HG03354 (cell line): ENCODE results near the gene OR6N2.

Experiments
- ATAC-seq: cut with Tn5 transposase; IDR thresholded peaks from one replicate; pipeline ENCODE4 v1.9.1; 2021; ENCODE audit warnings: mild to moderate bottlenecking; ENCODE audit not compliant: unreplicated experiment, poor library complexity, severe bottlenecking

Gene OR6N2, protein sequence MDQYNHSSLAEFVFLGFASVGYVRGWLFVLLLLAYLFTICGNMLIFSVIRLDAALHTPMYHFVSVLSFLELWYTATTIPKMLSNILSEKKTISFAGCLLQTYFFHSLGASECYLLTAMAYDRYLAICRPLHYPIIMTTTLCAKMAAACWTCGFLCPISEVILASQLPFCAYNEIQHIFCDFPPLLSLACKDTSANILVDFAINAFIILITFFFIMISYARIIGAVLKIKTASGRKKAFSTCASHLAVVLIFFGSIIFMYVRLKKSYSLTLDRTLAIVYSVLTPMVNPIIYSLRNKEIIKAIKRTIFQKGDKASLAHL

DNA sequence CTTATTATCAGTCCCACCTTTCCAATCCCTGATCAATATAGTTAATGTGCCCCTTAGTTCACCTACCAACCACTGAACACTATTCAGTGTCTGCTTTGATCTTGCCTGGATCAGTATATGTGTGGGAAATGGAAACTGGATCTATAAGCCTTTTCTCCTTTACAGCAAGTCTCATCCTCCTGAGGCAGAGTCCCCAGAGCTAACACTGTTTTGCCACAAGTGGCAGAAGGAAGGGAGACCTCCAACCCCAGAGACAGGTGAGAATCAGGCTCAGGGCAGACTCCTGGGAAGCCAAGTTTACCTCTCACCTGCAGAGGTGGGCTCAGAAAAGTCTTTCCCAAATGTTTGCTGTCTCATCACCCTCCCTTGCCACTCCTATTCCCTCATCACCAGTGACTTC, at the start of gene OR6N2:
TSS of gene OR6N2 (minus strand) at position 101 of the 400 bp plus-strand sequence. CDS start 3,569 bp downstream, outside the sequence.
- no peak for ATAC-seq

DNA sequence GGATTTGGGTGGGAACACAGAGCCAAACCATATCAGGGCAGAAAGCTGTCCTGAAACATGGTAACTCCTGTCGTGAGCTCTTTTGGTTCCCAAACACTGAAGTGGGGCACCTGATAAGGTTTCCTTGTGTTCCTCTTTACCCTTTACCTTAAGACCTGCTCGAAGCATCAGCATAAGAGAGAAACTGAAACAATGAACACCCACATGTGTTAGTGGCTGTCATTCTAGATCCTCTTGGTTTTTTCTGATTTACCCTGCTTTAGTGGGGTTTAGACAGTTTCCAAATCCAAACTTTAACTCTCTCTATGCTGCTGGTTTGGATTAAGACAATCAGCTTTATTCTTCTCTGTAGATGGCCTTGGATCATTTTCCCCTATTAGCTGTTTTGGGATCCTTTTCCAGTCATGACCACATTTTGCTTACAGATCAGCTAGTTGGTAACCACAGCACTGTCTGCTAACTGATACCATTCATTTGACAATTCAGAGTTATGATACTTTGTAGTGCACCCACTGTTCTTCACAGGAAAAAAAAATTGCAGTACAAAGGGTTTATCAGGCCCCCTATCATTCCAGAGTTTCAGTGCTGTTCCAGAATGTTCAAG, 49.2 kb upstream of the OR6N2 start:
- peak; percentile 51 for ATAC-seq

DNA sequence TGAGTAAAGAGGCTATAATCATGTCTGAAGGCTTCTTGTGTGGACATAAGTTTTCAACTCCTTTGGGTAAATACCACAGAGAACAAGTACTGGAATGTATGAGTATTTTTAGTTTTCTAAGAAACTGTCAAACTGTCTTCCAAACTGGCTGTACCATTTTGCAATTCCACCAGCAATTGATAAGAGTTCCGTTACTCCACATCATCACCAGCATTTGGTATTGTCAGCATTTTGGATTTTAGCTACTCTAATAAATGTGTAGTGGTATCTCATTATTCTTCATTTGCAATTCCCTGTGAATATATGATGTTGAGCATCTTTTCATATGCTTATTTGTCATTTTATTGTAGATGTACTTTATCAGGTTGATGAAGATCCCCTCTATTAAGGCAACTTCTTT, 40.7 kb upstream of the OR6N2 start:
- no peak for ATAC-seq

DNA sequence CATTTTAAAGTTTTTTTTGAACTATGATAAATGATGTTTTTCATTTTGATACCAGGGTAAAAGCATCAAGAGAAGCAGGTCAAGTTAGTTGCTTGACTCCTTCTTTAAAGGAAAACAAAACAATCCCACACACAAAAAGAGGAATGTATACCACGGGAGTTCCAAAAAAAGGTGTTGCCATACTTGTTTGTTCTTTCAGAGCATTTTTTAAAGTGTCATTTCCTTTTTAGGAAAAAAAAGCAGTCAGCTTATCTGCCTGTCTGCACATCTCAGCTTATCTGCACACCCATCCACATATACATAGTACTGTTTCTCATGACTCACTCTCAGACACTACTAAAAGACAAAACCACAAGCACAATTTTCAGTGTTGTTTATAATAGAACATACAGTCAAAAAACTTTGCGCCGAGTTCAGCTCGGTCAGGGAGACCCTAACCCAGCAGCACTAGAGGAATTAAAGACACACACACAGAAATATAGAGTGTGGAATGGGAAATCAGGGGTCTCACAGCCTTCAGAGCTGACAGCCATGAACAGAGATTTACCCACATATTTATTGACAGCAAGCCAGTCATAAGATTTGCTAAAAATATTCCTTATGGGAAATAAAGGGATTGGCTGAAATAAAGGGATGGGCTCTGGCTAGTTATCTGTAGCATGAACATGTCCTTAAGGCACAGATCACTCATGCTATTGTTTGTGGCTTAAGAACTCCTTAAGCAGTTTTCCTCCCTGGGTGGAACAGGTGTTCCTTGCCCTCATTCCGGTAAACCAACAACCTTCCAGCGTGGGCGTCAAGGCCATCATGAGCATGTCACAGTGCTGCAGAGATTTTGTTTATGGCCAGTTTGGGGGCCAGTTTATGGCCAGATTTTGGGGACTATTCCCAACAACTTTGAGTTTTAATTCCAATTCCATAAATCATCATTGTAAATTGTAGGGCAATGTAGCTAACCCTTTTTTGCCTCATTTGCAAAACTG, 38.7 kb upstream of the OR6N2 start:
- peak; percentile 62 for ATAC-seq

DNA sequence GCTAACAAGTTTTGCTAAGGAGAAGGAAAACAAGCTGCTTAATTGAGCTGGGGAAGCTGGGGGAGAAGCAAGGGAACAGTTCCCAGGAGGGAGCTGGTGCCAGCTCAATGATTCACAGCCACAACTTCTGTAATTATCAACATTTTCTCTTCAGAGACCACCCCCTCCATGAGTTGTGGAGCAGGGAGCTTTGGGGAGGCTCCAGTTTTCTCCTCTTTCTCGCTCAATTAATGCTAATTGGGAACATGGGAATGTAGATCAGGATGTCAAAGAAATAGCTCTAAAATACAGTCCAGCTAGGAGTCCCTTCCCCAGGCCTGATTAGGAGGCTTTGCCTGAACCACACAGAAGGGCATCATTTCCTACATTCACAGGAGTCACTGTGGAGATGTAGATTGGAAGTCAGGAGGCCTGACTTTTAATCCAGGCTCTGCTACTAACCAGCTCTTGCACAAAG, 38.0 kb upstream of the OR6N2 start:
- ATAC-seq = no peak

DNA sequence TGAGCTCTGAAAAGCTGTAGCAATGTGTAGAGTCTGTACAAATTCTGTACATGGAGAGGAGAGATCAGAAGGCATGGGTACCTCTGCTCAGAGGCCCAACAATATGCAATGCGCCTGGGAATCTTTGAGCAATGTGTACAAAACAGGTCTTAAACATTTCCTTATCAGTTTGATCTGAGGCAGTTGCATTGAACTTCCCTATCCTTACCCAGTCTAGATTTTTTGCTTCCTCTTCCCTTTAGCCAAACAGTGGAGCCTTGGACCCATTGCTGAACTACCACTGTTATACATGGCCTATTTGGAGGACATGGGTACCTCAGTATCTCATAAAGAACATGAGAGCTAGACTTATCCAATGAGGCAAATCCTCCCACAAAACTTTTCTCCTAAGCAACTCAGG, 37.6 kb upstream of the OR6N2 start:
- no peak for ATAC-seq

DNA sequence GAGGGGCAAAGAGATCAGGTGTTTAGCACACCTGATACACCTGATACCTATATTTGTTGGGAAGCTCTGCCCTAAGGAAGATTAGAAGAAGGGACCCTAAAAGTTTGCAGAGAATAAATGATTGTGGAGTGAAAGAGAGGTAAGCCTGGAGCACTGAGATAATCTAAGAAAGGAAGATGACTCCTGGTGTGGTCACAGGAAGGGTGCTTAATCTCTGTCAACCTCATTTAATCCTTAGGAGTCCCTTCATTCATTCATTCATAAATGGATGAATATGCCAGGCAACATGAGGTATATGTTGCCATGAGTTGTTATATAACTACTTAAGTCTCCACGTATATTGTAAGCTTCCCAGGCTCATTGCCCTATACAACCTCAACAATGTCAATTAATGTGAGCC, 34.0 kb upstream of the OR6N2 start:
- no peak for ATAC-seq

DNA sequence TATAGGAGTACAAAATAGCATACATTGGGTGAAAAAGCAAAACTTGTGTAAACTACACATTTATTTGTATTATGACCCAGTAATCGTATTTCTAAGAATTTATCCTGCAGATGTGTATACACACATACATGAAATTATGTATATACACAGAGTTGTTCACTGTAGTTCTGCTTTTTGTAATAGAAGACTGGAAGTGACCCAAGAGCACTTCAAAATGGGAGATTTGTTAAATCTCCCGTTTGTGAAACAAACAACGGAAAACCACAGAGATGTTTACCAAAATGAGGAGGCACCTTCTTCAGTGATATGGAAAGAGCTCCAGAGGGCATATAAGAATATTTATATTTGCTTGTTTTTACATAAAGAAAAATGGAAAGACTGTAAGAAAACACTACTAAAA, 32.2 kb upstream of the OR6N2 start:
- no peak for ATAC-seq

DNA sequence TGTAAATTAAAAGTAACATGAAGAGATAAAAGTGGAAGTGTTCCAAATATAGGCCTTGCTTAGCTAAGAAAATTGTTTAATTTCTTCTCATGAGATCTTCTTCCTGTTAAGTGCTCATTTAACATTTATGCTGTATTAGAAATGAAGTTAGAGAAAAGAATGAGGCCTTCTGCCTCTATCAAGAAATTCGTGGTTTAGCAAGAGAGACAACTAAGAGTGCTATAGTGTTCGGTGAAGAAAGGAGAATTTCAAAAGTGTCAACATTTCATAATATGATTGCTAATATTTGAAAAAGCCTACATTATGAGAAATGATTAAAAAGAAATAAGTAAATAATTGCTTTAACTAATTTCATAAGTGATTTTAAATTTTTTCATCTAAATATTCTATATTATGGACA, 31.3 kb upstream of the OR6N2 start:
- no peak for ATAC-seq

DNA sequence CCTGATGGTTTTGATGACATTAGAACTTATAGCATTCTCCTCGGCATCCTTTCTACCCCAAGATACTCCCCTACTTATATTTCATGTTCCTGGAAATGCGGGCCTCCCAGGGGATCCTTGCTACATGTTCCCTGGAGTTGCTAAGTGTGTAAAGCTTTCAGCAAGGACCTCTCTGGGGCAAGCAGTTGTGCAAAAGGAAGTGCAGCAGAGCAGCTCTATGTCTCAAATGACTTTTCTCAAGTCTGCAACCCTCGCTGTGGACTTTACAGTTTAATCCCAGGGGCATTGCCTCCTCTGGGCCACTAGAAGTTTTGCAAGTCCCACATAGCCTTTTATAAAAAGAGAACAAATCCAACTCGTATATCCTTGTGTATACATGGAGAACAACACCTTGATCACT, 29.3 kb upstream of the OR6N2 start:
- no peak for ATAC-seq

DNA sequence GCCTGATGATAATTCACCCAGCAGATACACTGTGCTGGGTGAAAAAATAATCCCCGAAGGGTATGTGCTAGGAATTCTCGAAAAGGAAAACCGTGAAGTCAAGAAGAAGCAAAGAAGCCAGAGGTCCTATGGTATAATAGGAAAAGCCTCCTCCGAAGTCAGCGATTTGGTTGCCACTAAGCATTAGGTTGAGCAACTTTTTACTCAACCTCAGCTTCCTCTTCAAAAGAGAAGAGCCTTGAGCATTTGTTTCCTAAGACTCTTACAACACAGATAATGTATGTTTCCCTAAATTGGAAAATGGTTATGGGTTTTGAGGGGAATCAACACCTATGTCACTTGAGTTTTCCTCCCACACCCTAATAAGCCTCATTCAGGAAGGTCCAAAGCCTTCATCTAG, 28.9 kb upstream of the OR6N2 start:
- ATAC-seq = no peak

DNA sequence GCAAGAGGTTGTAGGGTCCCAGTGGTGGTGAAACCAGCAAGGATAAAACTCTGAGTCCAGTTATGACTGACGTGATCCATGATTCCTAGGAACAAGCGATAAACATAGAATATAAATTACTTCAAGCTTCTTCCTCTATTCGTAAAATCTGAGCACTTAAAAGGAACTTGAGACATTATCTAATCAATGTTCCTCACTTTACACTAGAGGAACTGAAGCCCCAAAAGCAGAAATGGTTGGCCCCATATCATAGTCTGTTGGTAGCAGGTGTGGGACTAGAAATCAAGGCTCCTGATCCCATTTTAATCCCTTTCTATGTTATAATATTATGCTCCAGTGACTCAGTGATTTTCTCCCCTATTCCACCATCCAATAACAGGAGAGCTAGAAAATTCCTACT, 28.3 kb upstream of the OR6N2 start:
- no peak for ATAC-seq

DNA sequence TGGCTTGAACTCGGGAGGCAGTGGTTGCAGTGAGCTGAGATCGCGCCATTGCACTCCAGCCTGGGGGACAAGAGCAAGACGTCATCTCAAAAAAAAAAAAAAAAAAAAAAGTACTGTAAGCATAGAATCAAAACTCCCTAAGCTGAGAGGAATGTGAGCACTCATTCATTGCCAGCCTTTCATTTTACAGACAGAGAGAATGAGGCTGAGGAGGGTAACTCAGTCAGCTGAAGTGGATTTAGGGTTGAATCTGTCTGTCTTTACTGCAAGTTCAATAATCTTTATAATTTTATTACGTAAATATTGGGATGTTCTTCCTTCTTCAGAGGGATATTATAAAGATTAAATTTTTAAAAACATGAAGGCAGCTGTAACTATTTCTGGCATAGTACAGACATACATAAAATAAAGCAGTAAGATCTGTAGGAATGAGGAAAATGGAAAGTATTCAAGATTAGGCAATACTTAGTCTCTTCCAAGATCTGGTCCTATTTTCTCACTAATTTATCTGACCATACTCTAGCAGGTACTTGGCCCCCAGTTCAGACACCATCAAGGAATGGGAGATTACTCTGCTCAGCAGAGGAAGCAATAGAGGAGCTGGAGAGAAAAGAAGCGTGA, 26.0 kb upstream of the OR6N2 start:
- ATAC-seq = no peak

DNA sequence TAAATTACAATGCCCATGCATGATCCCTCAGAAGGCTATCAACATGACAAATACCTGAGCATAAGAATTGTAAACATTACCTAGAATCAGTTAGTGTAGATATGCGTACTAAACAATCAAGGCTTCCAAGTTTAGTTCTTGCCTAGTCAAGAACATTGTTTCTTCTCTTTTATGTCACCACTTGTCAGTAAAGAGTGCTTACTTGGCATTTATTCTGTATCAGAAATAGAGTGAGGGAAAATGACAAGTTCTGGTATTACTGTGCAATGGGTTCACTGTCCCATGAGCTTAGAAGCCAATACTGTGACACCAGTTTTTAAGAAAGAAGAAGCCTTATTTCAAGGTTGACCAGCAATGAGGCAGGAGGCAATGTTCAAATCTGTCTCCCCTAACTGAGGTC, 22.7 kb upstream of the OR6N2 start:
- no peak for ATAC-seq

DNA sequence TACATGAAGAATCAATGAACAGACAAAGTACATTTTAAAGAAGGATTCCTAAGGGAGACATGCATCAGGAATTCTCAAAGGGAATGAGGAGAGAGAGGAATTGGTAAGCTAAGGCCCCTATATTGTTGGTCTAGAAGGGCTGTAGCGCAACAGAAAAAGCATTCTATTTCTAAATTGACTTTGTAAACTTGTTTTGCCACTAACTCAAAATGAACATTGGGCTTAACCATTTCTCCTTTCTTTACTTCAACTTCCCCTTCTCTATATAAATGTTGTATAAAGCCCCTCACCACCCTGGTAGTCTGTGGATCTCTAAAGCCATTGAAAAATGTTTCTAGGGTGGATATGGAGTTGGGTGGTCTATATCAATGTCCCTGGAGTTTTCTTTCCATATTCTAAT, 20.4 kb upstream of the OR6N2 start:
- no peak for ATAC-seq

DNA sequence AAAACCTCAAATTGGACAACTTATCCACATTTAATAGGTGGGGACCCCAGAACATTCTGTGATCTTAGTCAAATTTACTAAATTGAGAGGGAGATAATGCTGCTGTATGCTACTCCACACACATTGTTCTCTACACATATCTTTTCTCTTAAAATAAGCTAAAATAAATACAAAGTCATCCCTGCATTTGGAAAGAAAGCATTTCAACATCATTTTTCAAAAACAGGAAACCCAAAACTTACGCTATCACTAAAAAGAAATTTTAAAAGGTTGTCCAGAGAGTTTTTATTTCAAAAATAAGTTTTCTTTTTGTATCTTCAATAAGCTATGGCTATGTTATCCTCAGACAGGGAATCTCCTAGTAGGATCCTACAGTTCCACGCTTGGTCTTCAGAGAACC, 19.5 kb upstream of the OR6N2 start:
- no peak for ATAC-seq

DNA sequence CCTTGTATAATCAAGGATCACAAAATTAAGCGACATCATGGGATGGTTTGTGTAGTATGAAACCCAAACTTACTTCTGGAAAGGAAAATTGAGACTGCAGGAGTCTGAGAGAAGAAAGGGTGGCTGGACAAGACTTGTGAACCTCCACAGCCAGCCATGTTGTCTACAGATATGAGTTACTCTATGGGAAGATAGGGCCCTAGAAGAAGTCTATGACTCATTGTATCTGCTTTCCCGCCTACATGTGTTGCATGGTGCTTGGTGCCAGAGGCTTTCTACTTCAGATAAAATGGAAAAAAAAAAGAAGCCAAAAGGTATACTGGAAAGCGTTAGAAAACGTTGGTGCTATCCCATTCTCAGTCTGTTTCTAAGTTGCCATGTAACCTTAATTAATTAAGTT, 18.7 kb upstream of the OR6N2 start:
- ATAC-seq = no peak

DNA sequence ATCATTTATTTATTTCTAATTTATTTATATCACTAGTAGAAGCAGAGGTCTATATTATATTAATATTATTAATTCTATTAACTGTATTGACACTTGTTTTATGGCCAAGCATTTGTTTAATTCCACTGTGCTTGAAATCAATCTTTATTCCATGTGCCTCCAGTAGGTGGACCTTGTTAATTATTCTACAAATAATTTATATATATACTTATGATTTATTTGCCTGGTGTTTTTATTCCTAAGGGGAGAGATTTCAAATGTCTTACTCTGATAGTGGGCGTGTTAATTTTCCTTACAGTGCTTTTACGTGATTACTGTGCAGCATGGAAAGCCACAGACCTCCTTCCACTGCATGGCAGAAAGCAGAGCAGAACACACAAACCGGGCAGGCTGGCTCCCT, 17.5 kb upstream of the OR6N2 start:
- no peak for ATAC-seq

DNA sequence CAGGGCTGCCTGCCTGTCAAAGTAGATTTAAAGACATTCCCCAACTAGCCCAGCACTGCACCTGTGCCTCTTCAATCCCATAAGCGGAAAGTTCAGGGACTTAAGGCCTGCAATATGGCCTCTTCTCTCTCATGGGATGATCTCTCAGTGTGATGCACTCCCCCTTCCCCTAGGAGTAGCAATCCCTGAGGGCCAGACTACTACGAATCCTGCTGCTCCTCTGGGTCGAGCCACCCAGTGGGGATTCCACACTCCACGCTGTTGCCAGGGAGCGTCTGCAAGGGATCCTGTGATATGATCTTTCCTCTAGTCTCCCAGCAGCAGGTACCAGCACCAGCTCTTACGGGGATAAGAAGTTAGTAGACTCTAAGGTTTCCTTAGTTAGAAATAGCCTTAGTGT, 13.2 kb upstream of the OR6N2 start:
- no peak for ATAC-seq

DNA sequence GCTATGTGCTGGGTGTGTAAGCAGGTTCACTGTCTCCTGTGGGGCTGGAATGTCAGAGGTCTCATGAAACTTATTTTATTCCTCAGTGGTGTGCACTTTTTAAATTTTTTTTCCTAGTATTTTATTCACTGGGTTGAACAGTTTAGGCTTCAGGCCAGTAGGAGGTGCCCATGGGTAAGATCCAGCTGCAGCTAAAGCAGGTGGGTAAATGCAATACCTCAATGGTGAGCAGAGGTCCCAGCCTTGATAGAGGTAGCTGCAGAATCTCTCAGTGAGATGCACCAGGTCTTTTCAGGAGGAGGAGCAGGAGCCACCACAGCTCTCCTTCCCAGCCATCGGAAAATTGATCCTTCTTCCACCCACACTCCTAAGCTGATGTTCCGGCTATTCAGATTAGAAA, 12.6 kb upstream of the OR6N2 start:
- ATAC-seq = no peak
